ENCODE data around the gene ERI2. TPM values are rescaled to one million over a fixed set of nuclear protein-coding genes. Genes with fewer than 3 reads are reported as not detected.

ERI2 gene
- total RNA-seq, 1 experiment from 2014 or later: 22.4 TPM

DNA sequence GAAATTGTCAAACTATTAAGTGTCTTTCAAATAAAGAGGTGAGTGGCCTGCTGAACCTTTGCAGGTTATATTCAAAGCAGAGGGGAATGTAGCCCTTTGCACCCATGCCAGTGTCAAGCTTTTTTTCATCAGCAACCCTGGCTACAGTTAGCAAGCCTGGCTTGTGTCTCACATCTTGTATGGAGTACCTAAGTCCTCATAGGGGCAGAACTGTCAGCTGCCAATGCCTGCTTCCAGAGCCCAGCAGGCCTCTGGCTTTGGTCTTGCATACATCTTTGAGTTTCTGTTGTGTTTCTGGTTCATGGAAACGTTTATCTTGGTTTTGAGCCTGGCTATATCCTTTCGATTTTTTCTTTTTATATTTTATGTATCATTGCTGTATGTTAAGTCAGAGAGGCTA lies 26.8 kb upstream of the ERI2 start:
- Histone ChIP-seq H2AK5ac (ENCODE audit: insufficient read length, low read length) (no peak overlapping the region), H2BK120ac (ENCODE audit: low read depth, low read length, poor library complexity, severe bottlenecking) (no peak overlapping the region), H3K4me2 (ENCODE audit: insufficient read depth, insufficient read length, low read length) (no peak overlapping the region), H4K8ac (replicated peaks; ENCODE audit: insufficient read length, low read depth, low read length) (no peak overlapping the region), H2BK12ac (ENCODE audit: insufficient read length, low read depth, low read length) (no peak overlapping the region), H2BK5ac (ENCODE audit: insufficient read length, low read length) (no peak overlapping the region), H3T11ph (ENCODE audit: low read length) (no peak overlapping the region), H4K20me1 (ENCODE audit: control insufficient read depth, insufficient read depth, insufficient read length) (no peaks in the 10 kb centered on the region), H3K9me3 (ENCODE audit: control insufficient read depth, low read depth, low read length) (no peaks in the 10 kb centered on the region), H2BK15ac (ENCODE audit: low read depth, low read length) (no peak overlapping the region), H3K79me1 (ENCODE audit: insufficient read depth, low read depth, low read length, poor library complexity, severe bottlenecking) (no peaks in the 10 kb centered on the region), H3K14ac (ENCODE audit: insufficient read depth, low read length) (no peak overlapping the region), H2BK20ac (ENCODE audit: low read depth, low read length, poor library complexity, severe bottlenecking) (no peak overlapping the region), H3K27ac (ENCODE audit: insufficient read length, low read depth, low read length) (no peak overlapping the region), H3K9ac (ENCODE audit: extremely low read depth, insufficient read length, low read length) (no peak overlapping the region), H3K4me1 (ENCODE audit: insufficient read depth, low read length) (no peaks in the 10 kb centered on the region), H2AFZ (ENCODE audit: low read length) (no peak overlapping the region), H3K4ac (ENCODE audit: low read depth, low read length) (no peak overlapping the region), H4K91ac (ENCODE audit: insufficient read length, low read depth, low read length) (no peak overlapping the region), H3K23ac (ENCODE audit: insufficient read length, low read depth, low read length) (no peak overlapping the region), H3K27me3 (ENCODE audit: insufficient read depth, low read length) (no peaks in the 10 kb centered on the region), H3K79me2 (ENCODE audit: insufficient read depth, low read length) (no peaks in the 10 kb centered on the region), H4K5ac (ENCODE audit: insufficient read length, low read depth, low read length) (no peak overlapping the region), H3K18ac (ENCODE audit: insufficient read length, low read depth, low read length) (no peak overlapping the region), H3K23me2 (ENCODE audit: insufficient read length, low read depth, low read length, poor library complexity, severe bottlenecking) (no peaks in the 10 kb centered on the region), H3K56ac (ENCODE audit: insufficient read length, low read depth, low read length) (no peak overlapping the region)
- Mint-ChIP-seq H3K36me3 (ENCODE audit: insufficient read depth in 1 of 3, low read depth in 3 of 3) (peaks cover 29 to 49% (median 42%) of the 10 kb centered on the region in 3 experiments; a peak in 6 of 7 replicates), H3K27me3 (ENCODE audit: low read depth) (no peaks in the 10 kb centered on the region), H3K9me3 (peaks cover 6 to 10% of the 10 kb centered on the region in 2 experiments; a peak in 3 of 5 replicates), H3K4me3 (no peak overlapping the region), H3K4me1 (no peaks in the 10 kb centered on the region), H3K27ac (no peak overlapping the region)
- no CpG with 5 or more reads among the region's 2 CpGs for WGBS (ENCODE audit: extremely low coverage, insufficient read length, low lambda C conversion rate)
- no peak for DNase-seq
- TF ChIP-seq, protein P1, sequence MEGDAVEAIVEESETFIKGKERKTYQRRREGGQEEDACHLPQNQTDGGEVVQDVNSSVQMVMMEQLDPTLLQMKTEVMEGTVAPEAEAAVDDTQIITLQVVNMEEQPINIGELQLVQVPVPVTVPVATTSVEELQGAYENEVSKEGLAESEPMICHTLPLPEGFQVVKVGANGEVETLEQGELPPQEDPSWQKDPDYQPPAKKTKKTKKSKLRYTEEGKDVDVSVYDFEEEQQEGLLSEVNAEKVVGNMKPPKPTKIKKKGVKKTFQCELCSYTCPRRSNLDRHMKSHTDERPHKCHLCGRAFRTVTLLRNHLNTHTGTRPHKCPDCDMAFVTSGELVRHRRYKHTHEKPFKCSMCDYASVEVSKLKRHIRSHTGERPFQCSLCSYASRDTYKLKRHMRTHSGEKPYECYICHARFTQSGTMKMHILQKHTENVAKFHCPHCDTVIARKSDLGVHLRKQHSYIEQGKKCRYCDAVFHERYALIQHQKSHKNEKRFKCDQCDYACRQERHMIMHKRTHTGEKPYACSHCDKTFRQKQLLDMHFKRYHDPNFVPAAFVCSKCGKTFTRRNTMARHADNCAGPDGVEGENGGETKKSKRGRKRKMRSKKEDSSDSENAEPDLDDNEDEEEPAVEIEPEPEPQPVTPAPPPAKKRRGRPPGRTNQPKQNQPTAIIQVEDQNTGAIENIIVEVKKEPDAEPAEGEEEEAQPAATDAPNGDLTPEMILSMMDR (conservative IDR thresholded peaks at IDR 0.05): no peak

Data from H9 (cell line).